Lung (tissue), 12 donors: Measurements from ENCODE around the gene TMEM150C. TPM values are rescaled to one million over a fixed set of nuclear protein-coding genes. Genes with fewer than 3 reads are reported as not detected.
"Not testable (repeated sequence)": the region's sequence is repeated elsewhere in the genome, so short reads cannot be mapped to it uniquely, and the experiment has no call there.

Source experiments
- ATAC-seq: fragments of 200-7000 bp; cut with Tn5 transposase; one replicate; pipeline ENCODE4 v1.9.1; 2020; ENCODE audit warnings: moderate number of reproducible peaks; ENCODE audit not compliant: insufficient read depth, low FRiP score
- DNase-seq, 3 donors: peaks; one replicate each; pipeline ENCODE4 v3.0.0-alpha.2; 2013 to 2017
- H3K27ac ChIP-seq, 2 donors: one replicate each; pipeline ENCODE4 v1.5.1; 2013; ENCODE audit warnings: mild to moderate bottlenecking in 2 of 2, moderate library complexity in 2 of 2, control low read depth in 1 of 2, inconsistent platforms in 1 of 2, low read depth in 1 of 2, low read length in 1 of 2
- H3K27me3 ChIP-seq, 3 donors: one replicate each; pipeline ENCODE4 v1.5.1; 2013; ENCODE audit warnings: low read length in 2 of 3; ENCODE audit not compliant: control insufficient read depth in 3 of 3, insufficient read depth in 3 of 3
- H3K36me3 ChIP-seq, 4 donors: one replicate each; pipeline ENCODE4 v1.5.1; 2013; ENCODE audit warnings: low read length in 4 of 4, mild to moderate bottlenecking in 1 of 4, moderate library complexity in 1 of 4; ENCODE audit not compliant: control insufficient read depth in 4 of 4, insufficient read depth in 4 of 4
- H3K4me1 ChIP-seq, 5 donors: one replicate each; pipeline ENCODE4 v1.5.1; 2013; ENCODE audit warnings: low read length in 5 of 5, mild to moderate bottlenecking in 2 of 5, moderate library complexity in 1 of 5; ENCODE audit not compliant: control insufficient read depth in 5 of 5, insufficient read depth in 5 of 5
- H3K4me3 ChIP-seq: one replicate; pipeline ENCODE4 v1.5.1; 2013; ENCODE audit warnings: mild to moderate bottlenecking, control low read depth, moderate library complexity
- H3K9ac ChIP-seq, 2 donors: one replicate each; pipeline ENCODE4 v1.5.1; 2013; ENCODE audit warnings: low read length in 2 of 2, control low read depth in 1 of 2; ENCODE audit not compliant: insufficient read depth in 1 of 2
- H3K9me3 ChIP-seq, 4 donors: one replicate each; pipeline ENCODE4 v1.5.1; 2013; ENCODE audit warnings: low read length in 3 of 4, mild to moderate bottlenecking in 1 of 4, moderate library complexity in 1 of 4; ENCODE audit not compliant: control insufficient read depth in 4 of 4, insufficient read depth in 3 of 4
- CTCF ChIP-seq: IDR thresholded peaks from 2 replicates; pipeline ENCODE4 v1.5.1; 2012; ENCODE audit warnings: mild to moderate bottlenecking; ENCODE audit errors: control extremely low read depth, extremely low read depth
- WGBS, 2 donors: extraction: QIAGEN DNeasy Blood & Tissue Kit; methylation state at CpG; one replicate each; pipeline ENCODE4 v1.1.7; 2013; 5-methylcytosine and 5-hydroxymethylcytosine counted together
- polyA plus RNA-seq, 2 donors: library from polyadenylated mRNA; stranded (reverse); fragments of 200-250 nt; gene quantifications; one replicate each; pipeline ENCODE4 v1.2.1, GENCODE V29; 2013
- total RNA-seq, 2 donors: library from RNA; depleted of rRNA in 1 of 2; stranded (reverse); fragments of >200 nt in 1 of 2; gene quantifications; one replicate each; pipeline ENCODE4 v1.2.1, GENCODE V29; 2014 to 2021
- donor health status: control.
- donor health status: control.
- donor health status: Bipolar disorder and iron deficiency.
- donor health status: healthy.
- donor health status: DM: yes; HTN: yes; CAD: no.

TMEM150C gene
- total and polyA plus RNA-seq, 4 donors = 2.5 to 10.4 (median 4.2) TPM

GRCh38 chr4:82475931-82476330 lies 85.9 kb downstream of the TMEM150C start:
- ATAC-seq, DNase-seq, H3K36me3 ChIP-seq, H3K27me3 ChIP-seq, H3K9ac ChIP-seq, H3K4me3 ChIP-seq, H3K4me1 ChIP-seq, H3K9me3 ChIP-seq, H3K27ac ChIP-seq: not testable (repeated sequence)
- 91% methylated on average over 7 of the region's 7 CpGs for WGBS, 2 donors

GRCh38 chr4:82473621-82474164 lies 88.1 kb downstream of the TMEM150C start:
- DNase-seq = no peak
- no peak for TF ChIP-seq CTCF
- Histone ChIP-seq H3K9me3 (no peaks in the 10 kb centered on the region), H3K27me3 (no peaks in the 10 kb centered on the region), H3K4me1 (peaks cover 0 to 5% (median 0%) of the 10 kb centered on the region in 5 donors), H3K4me3 (no peak overlapping the region), H3K9ac (no peak overlapping the region), H3K36me3 (no peaks in the 10 kb centered on the region), H3K27ac (no peak overlapping the region)
- 97% methylated on average over 15 of the region's 15 CpGs for WGBS, 2 donors
- ATAC-seq = no peak

- not testable (repeated sequence) for DNase-seq, H3K9me3 ChIP-seq, H3K27ac ChIP-seq, H3K36me3 ChIP-seq, ATAC-seq, H3K4me1 ChIP-seq, H3K4me3 ChIP-seq, H3K9ac ChIP-seq, H3K27me3 ChIP-seq
- WGBS, 2 donors = 58 to 69% methylated on average over 5 of the region's 5 CpGs
Observed at GRCh38 chr4:82473080-82473479, 88.7 kb downstream of the TMEM150C start.

GRCh38 chr4:82469791-82470345 lies 91.9 kb downstream of the TMEM150C start:
- Histone ChIP-seq H3K27me3 (no peaks in the 10 kb centered on the region), H3K9me3 (no peaks in the 10 kb centered on the region), H3K4me3 (no peak overlapping the region), H3K9ac (no peak overlapping the region), H3K36me3 (no peaks in the 10 kb centered on the region), H3K4me1 (peaks cover 0 to 5% (median 0%) of the 10 kb centered on the region in 5 donors), H3K27ac (no peak overlapping the region)
- WGBS, 2 donors = 80 to 86% methylated on average over 2 of the region's 2 CpGs
- no peak for ATAC-seq
- DNase-seq = peak in 2 of 3 donors; percentile 51 to 61
- no peak for TF ChIP-seq CTCF
